GM13976 (cell line): ENCODE measurements around the gene FGFR1OP2.
A peak's percentile ranks its signal among the peaks of the same experiment; 100 is the strongest.

Experiments used
- DNase-seq: peaks from one replicate; pipeline ENCODE4 v3.0.0; 2012; ENCODE audit warnings: low spot score
- CTCF ChIP-seq: IDR thresholded peaks from 2 replicates; pipeline ENCODE4 v1.5.1; 2012; ENCODE audit warnings: borderline replicate concordance, mild to moderate bottlenecking; ENCODE audit not compliant: insufficient read depth; ENCODE audit errors: extremely low read depth, missing control alignments, control extremely low read depth
- in situ Hi-C: fragments of 300-500 bp; cut with MboI; formaldehyde crosslinking; loops from one replicate; pipeline ENCODE4 v1.12.0; 2022; ENCODE audit warnings: low sequenced_read_pairs, mixed read lengths, inconsistent platforms; ENCODE audit not compliant: unreplicated experiment

The FGFR1OP2 gene

DNA sequence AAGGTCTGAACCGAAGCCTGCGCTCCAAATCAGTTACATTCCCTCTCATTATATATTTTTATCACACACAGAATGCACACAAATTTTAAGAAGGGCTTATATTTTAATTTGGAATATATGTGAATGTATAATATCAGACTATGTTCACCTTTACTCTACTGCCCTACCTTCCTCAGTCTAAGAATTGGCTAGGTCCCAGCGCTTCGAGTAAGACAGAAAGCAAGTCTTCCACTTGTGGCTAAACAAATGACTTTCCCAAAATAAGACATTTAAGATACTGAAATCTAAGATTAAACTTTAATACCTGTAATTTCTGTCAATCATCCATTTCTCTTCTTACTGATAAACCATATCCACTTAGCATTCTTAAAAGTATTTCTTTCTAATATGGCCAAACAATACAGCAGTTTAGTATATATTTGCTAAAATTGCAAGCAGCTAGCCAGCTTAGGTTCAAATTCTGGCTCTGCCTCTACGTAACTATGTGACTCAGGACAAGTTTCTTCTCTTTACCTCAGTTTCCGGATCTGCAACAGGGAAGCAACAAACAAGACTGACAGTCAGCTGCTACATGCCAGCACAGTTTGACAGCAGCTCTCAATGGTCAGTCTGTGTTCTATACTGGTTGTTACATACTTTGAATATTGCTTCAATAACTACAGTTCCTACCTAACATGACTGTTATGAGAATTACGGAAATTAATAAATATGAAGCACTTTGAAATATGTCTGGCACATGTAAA is 2.5 kb upstream of the FGFR1OP2 start:
- TF ChIP-seq CTCF = no peak
- in situ Hi-C loops = no loop called here
- DNase-seq = no peak

DNA sequence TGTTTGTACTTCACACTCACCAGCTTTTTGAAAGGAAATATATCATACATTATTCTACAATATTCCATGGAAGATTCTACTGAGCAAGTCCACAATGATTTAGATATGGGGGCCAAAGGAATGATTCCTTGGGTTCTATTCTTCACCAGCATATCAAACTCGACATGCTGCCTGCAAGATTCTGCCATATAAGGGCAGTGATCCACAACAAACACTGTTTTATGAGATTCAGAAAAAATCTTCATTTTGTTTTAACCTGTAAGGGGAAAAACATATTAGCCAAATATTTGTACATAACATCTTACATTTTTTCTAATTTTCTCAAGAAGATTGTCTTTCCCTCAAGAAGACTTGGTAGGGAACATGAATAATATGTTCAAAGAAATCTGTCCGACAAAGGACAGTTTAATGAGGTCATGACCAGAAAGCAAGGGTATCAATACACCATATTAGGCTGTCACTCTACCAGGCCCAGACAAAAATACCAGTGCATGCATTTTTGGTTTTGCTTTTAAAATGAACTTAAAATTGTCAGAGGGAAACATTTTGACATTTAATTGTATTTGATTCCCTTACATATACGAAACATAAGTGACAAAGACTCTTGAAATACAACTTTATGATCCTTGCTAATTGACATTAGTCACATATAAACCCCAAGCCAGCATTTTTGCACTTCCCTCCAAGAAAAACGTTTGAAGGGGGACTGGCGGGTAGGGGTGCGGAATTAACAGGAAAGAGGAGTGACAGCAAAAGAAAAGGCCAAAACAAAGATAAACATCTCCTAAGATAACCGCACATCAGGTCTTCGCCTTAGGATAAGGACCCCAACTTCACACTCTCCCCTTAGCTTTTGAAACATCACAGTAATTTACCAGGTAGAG is 1.5 kb upstream of the FGFR1OP2 start:
- in situ Hi-C loops = no loop called here
- no peak for DNase-seq
- TF ChIP-seq CTCF = no peak

DNA sequence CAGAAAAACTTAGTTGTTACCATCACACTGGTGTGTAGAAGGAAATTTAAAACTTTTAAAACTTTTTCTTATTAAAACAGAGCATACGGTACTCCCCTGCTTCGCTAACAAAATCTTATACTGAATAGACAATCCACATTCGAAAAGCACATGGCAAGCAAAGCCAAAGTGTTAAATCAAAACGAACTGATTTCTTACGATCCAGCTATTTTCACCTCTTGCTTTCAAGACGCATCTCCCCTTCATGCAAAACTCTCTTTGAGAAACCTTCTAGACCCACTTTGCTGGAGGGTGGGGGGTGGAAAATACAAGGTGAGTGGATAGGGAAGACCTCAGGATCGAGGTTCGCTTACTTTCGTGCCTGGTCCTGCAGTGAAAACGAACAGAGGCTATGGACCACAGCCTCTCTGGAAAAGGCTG is 817 bp upstream of the FGFR1OP2 start:
- no peak for TF ChIP-seq CTCF
- no peak for DNase-seq
- in situ Hi-C loops = no loop called here

DNA sequence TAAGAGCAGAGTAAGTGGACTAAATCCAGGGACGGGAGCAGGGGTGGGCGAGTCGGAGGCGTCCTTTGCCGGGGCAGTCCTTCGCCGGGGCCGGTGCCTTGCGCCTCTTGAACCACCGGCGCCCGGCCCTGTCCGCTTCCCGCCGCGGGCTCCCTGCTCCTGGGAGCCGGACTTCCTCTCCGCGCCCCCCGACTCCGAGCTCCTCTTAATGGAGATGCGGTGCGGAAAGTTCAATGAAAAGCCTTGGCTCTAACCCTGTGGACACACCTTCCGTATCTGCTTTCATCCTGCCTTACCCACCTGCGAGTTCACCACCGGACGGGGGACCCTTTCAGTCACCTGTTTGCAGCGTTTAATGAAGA is 412 bp downstream of the FGFR1OP2 start:
- peak; percentile 20 for DNase-seq
- no peak for TF ChIP-seq CTCF
- in situ Hi-C loops = no loop called here

GRCh38 chr12:26939192-26939832 is 1.0 kb downstream of the FGFR1OP2 start:
- DNase-seq = peak; percentile 15
- in situ Hi-C loops = no loop called here
- no peak for TF ChIP-seq CTCF

GRCh38 chr12:26939953-26940352 is 1.7 kb downstream of the FGFR1OP2 start:
- no peak for DNase-seq
- TF ChIP-seq CTCF = no peak
- in situ Hi-C loops = no loop called here
